ENCODE results near the gene ADAM15.

Gene ADAM15

GRCh38 chr1:155073377-155074242 lies 22.5 kb downstream of the ADAM15 start:
- DNase-seq, result no peak

GRCh38 chr1:155075535-155075934 lies 24.4 kb downstream of the ADAM15 start:
- DNase-seq, result no peak

GRCh38 chr1:155076371-155076770 lies 25.3 kb downstream of the ADAM15 start:
- no peak for DNase-seq

- DNase-seq, result no peak
Measured at GRCh38 chr1:155077346-155077745, 26.2 kb downstream of the ADAM15 start.

GRCh38 chr1:155077758-155078445 lies 26.8 kb downstream of the ADAM15 start:
- DNase-seq, result no peak

- no peak for DNase-seq
Measured at GRCh38 chr1:155078469-155079209, 27.5 kb downstream of the ADAM15 start, which contains the start of gene EFNA3. Gene EFNA3 (plus strand): TSS chr1:155078837. CDS start chr1:155078942, 105 bp downstream.

- DNase-seq, result no peak
Measured at GRCh38 chr1:155079210-155079486, 28.0 kb downstream of the ADAM15 start.

- no peak for DNase-seq
Measured at GRCh38 chr1:155079487-155080311, 28.6 kb downstream of the ADAM15 start.

GRCh38 chr1:155080312-155081228 lies 29.5 kb downstream of the ADAM15 start:
- DNase-seq, result no peak

GRCh38 chr1:155081472-155082300 lies 30.6 kb downstream of the ADAM15 start:
- no peak for DNase-seq

GRCh38 chr1:155082301-155083051 lies 31.4 kb downstream of the ADAM15 start:
- DNase-seq, result no peak

- no peak for DNase-seq
Measured at GRCh38 chr1:155083052-155083541, 32.0 kb downstream of the ADAM15 start.

GRCh38 chr1:155083865-155084721 lies 33.0 kb downstream of the ADAM15 start:
- DNase-seq, result no peak

GRCh38 chr1:155084722-155085503 lies 33.8 kb downstream of the ADAM15 start:
- DNase-seq, result peak; percentile 87

- DNase-seq, result no peak
Measured at GRCh38 chr1:155085504-155086127, 34.5 kb downstream of the ADAM15 start.

GRCh38 chr1:155086128-155086741 lies 35.1 kb downstream of the ADAM15 start:
- no peak for DNase-seq

Data from amniotic stem cell (primary cell).